Naive thymus-derived CD4-positive, alpha-beta T cell (primary cell): Measurements from ENCODE around the gene LIMS1. TPM values are rescaled to one million over a fixed set of nuclear protein-coding genes. Genes with fewer than 3 reads are reported as not detected.

ENCODE experiments used
- ATAC-seq: fragments of 150-1000 bp; cut with Tn5 transposase; 2 replicates; pipeline ENCODE4 v1.10.0; 2021; ENCODE audit warnings: mild to moderate bottlenecking, moderate library complexity
- CTCF ChIA-PET: fragments of 350-600 bp; sonication (Branson Sonifier 250); formaldehyde crosslinking; loops from one replicate; lab custom pipeline; 2021; ENCODE audit warnings: antibody characterized with exemption; lab: Charles Lee
- POLR2A ChIA-PET: fragments of 350-600 bp; sonication (Branson Sonifier 250); formaldehyde crosslinking; loops from one replicate; lab custom pipeline; 2021; ENCODE audit warnings: antibody characterized with exemption, inconsistent platforms; lab: Charles Lee
- DNase-seq, 9 donors: peaks; one replicate each; pipeline versions ENCODE4 v3.0.0 to v3.0.0-alpha.2; 2020 to 2022; ENCODE audit warnings: mixed read lengths in 1 of 9
- H3K27ac ChIP-seq: one replicate; pipeline ENCODE4 v1.7.0; 2013; ENCODE audit warnings: mild to moderate bottlenecking, low read depth, low read length, moderate library complexity
- H3K27me3 ChIP-seq, 2 donors: one replicate each; pipeline ENCODE4 v1.7.0; 2013; ENCODE audit warnings: low read length in 2 of 2, mild to moderate bottlenecking in 2 of 2, moderate library complexity in 2 of 2; ENCODE audit not compliant: control insufficient read depth in 2 of 2, insufficient read depth in 2 of 2
- H3K36me3 ChIP-seq, 3 experiments: 1 replicate in 2 of 3; 2 replicates in 1 of 3; pipeline ENCODE4 v1.7.0; 2013; ENCODE audit warnings: low read length in 3 of 3, mild to moderate bottlenecking in 3 of 3, moderate library complexity in 1 of 3; ENCODE audit not compliant: insufficient read depth in 3 of 3, control insufficient read depth in 2 of 3
- H3K4me1 ChIP-seq, 2 donors: one replicate each; pipeline ENCODE4 v1.7.0; 2013; ENCODE audit warnings: low read length in 2 of 2, mild to moderate bottlenecking in 2 of 2, moderate library complexity in 1 of 2; ENCODE audit not compliant: control insufficient read depth in 2 of 2, insufficient read depth in 2 of 2
- H3K4me3 ChIP-seq: 2 replicates; pipeline ENCODE4 v1.7.0; 2013; ENCODE audit warnings: mild to moderate bottlenecking, low read length
- H3K9me3 ChIP-seq, 3 experiments: 1 replicate in 2 of 3; 2 replicates in 1 of 3; pipeline ENCODE4 v1.7.0; 2013; ENCODE audit warnings: low read length in 3 of 3; ENCODE audit not compliant: control insufficient read depth in 2 of 3
- H3K27ac Mint-ChIP-seq, 9 donors: one replicate each; pipeline ENCODE4 v1.8.0; 2020 to 2022; ENCODE audit warnings: mixed read lengths in 9 of 9, mild to moderate bottlenecking in 8 of 9, moderate library complexity in 5 of 9, inconsistent platforms in 2 of 9
- H3K27me3 Mint-ChIP-seq, 5 donors: one replicate each; pipeline ENCODE4 v1.8.0; 2021 to 2022; ENCODE audit warnings: mixed read lengths in 5 of 5, mild to moderate bottlenecking in 1 of 5
- H3K36me3 Mint-ChIP-seq, 5 donors: one replicate each; pipeline ENCODE4 v1.8.0; 2020 to 2022; ENCODE audit warnings: mixed read lengths in 5 of 5, mild to moderate bottlenecking in 3 of 5, inconsistent platforms in 1 of 5
- H3K4me1 Mint-ChIP-seq, 7 donors: one replicate each; pipeline ENCODE4 v1.8.0; 2020 to 2022; ENCODE audit warnings: mixed read lengths in 7 of 7, mild to moderate bottlenecking in 3 of 7, inconsistent platforms in 1 of 7
- H3K4me3 Mint-ChIP-seq, 10 donors: one replicate each; pipeline ENCODE4 v1.8.0; 2020 to 2022; ENCODE audit warnings: mild to moderate bottlenecking in 10 of 10, mixed read lengths in 10 of 10, moderate library complexity in 6 of 10, inconsistent platforms in 2 of 10
- H3K9me3 Mint-ChIP-seq, 11 donors: one replicate each; pipeline ENCODE4 v1.8.0; 2020 to 2022; ENCODE audit warnings: mixed read lengths in 11 of 11, mild to moderate bottlenecking in 4 of 11, inconsistent platforms in 1 of 11, moderate library complexity in 1 of 11
- intact Hi-C, 2 donors: fragments of 100-400 bp; cut with micrococcal nuclease; formaldehyde crosslinking; loops; one replicate each; pipeline ENCODE4 v1.15.1; 2023
- polyA plus RNA-seq, 2 donors: library from polyadenylated mRNA; unstranded; fragments of 300-500 nt; fragmentation: Illumina TruSeq; gene quantifications; one replicate each; pipeline ENCODE4 v1.2.3, GENCODE V29; 2021
- total RNA-seq, 6 experiments: library from RNA in 5 of 6; stranded (reverse) in 5 of 6; gene quantifications; 1 replicate in 5 of 6; 2 replicates in 1 of 6; pipeline ENCODE4 v1.2.3 and lab custom pipeline; 2021 to 2026

Gene LIMS1
- total and polyA plus RNA-seq, 7 experiments from 2014 or later = 25.3 to 75.3 (median 53.5) TPM

- ChIA-PET POLR2A (no interaction called here), CTCF (no interaction called here)
- Histone ChIP-seq H3K27me3 (no peaks in the 10 kb centered on the region), H3K4me3 (no peak overlapping the region), H3K36me3 (no peaks in the 10 kb centered on the region), H3K27ac (no peak overlapping the region), H3K4me1 (peaks cover 0 to 3% of the 10 kb centered on the region in 2 donors), H3K9me3 (no peaks in the 10 kb centered on the region)
- DNase-seq = no peak
- Mint-ChIP-seq H3K27ac (no peak overlapping the region), H3K4me1 (peaks cover 0 to 25% (median 8%) of the 10 kb centered on the region in 7 donors), H3K36me3 (no peaks in the 10 kb centered on the region), H3K9me3 (no peaks in the 10 kb centered on the region), H3K27me3 (no peaks in the 10 kb centered on the region), H3K4me3 (no peak overlapping the region)
- intact Hi-C loops = no loop called here
- ATAC-seq = no peak
These were observed 42.8 kb downstream of the LIMS1 start for GRCh38 chr2:108577099-108577498.

DNA sequence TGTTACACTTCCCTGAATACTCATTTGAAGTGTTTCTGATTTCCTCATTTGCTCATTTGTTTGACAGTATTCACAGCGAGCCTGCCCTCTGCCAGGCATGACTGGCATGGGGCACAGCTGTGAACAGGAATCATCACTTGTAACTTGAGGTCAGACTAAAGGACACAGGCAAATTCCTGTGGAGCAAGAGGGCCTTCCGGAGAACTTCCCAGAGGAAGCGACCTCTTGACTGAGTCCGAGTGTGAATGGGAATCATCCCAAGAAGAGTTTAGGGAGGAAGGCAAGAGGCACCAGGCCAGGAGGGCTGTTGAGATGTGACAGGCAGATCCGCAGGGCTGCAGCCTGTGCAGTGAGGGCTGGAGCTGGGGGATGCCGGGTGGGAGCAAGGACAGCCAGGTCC lies 45.4 kb downstream of the LIMS1 start:
- Mint-ChIP-seq H3K4me1 (peaks cover 0 to 25% (median 8%) of the 10 kb centered on the region in 7 donors), H3K36me3 (no peaks in the 10 kb centered on the region), H3K27me3 (no peaks in the 10 kb centered on the region), H3K27ac (no peak overlapping the region), H3K9me3 (no peaks in the 10 kb centered on the region), H3K4me3 (no peak overlapping the region)
- ATAC-seq (no peak), DNase-seq (no peak)
- H3K36me3 ChIP-seq = no peaks in the 10 kb centered on the region
- H3K27me3 ChIP-seq = no peaks in the 10 kb centered on the region
- CTCF ChIA-PET = no interaction called here
- no peak overlapping the region for H3K4me3 ChIP-seq
- intact Hi-C loops = loop anchor here (5.0 to 10.0 kb wide), 3 partner anchors 182 to 395 kb away; no protein-coding TSS in a partner anchor
- H3K4me1 ChIP-seq = peaks cover 0 to 3% of the 10 kb centered on the region in 2 donors
- no peaks in the 10 kb centered on the region for H3K9me3 ChIP-seq
- POLR2A ChIA-PET = no interaction called here
- no peak overlapping the region for H3K27ac ChIP-seq

GRCh38 chr2:108580050-108580449 lies 45.8 kb downstream of the LIMS1 start:
- ATAC-seq = no peak
- peaks cover 0 to 21% (median 7%) of the 10 kb centered on the region in 7 donors for H3K4me1 Mint-ChIP-seq
- H3K9me3 ChIP-seq = no peaks in the 10 kb centered on the region
- no peak for DNase-seq
- no peak overlapping the region for H3K4me3 Mint-ChIP-seq
- H3K27me3 ChIP-seq = no peaks in the 10 kb centered on the region
- no peak overlapping the region for H3K27ac Mint-ChIP-seq
- CTCF ChIA-PET = no interaction called here
- peaks cover 0 to 3% of the 10 kb centered on the region in 2 donors for H3K4me1 ChIP-seq
- no peaks in the 10 kb centered on the region for H3K36me3 ChIP-seq
- POLR2A ChIA-PET = no interaction called here
- intact Hi-C loops = loop anchor here (5.0 to 10.0 kb wide), 3 partner anchors 183 to 395 kb away; no protein-coding TSS in a partner anchor
- no peaks in the 10 kb centered on the region for H3K27me3 Mint-ChIP-seq
- H3K9me3 Mint-ChIP-seq = no peaks in the 10 kb centered on the region
- no peaks in the 10 kb centered on the region for H3K36me3 Mint-ChIP-seq
- H3K4me3 ChIP-seq = no peak overlapping the region
- H3K27ac ChIP-seq = no peak overlapping the region

DNA sequence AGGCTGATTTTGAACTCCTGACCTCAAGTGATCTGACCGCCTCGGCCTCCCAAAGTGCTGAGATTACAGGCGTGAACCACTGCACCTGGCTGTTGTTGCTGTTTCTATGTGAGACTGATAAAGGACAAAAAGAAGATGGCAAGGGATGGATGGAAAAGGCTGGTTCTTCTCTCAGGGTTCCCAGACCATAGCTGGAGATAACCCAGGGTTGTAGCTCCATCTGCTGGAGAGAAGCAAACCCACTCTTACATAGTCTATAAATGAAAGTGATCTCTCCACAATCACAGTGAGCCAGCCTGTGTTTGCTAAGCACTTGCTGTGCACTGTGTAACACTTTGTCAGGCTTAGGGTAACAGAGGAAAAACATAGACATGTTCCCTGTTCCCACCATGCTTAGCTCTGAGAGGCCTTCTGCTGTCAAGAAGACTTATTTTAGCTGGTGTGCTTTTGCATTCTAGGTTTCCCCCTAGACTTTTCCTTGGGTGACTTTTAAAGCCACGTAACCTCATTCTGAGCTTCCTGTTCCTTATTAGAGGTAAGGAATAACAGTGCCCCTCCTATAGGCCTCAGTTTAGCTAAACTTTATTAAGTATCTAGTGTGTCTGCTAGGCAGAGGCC lies 49.7 kb downstream of the LIMS1 start:
- ChIA-PET CTCF (interaction anchor here (0.6 to 1.8 kb wide), 11 partner anchors 8 to 647 kb away, joined by 3 to 7 read pairs (median 4); no protein-coding TSS in a partner anchor), POLR2A (no interaction called here)
- Histone ChIP-seq H3K4me3 (no peak overlapping the region), H3K36me3 (no peaks in the 10 kb centered on the region), H3K27ac (no peak overlapping the region), H3K4me1 (peaks cover 0 to 3% of the 10 kb centered on the region in 2 donors), H3K27me3 (no peaks in the 10 kb centered on the region), H3K9me3 (no peaks in the 10 kb centered on the region)
- Mint-ChIP-seq H3K27ac (no peak overlapping the region), H3K9me3 (no peaks in the 10 kb centered on the region), H3K4me1 (peaks cover 11 to 38% (median 18%) of the 10 kb centered on the region in 7 donors), H3K27me3 (no peaks in the 10 kb centered on the region), H3K4me3 (peak overlapping the region in 1 of 10 donors; percentile 32), H3K36me3 (no peaks in the 10 kb centered on the region)
- intact Hi-C loops = loop anchor here (1.0 to 10.0 kb wide), 8 partner anchors 49 to 647 kb away; partner anchors contain the start of gene LIMS1 (in 1 of the 2)
- peak; percentile 83 for ATAC-seq
- DNase-seq = peak in 8 of 9 donors; percentile 33 to 66 (median 52)

DNA sequence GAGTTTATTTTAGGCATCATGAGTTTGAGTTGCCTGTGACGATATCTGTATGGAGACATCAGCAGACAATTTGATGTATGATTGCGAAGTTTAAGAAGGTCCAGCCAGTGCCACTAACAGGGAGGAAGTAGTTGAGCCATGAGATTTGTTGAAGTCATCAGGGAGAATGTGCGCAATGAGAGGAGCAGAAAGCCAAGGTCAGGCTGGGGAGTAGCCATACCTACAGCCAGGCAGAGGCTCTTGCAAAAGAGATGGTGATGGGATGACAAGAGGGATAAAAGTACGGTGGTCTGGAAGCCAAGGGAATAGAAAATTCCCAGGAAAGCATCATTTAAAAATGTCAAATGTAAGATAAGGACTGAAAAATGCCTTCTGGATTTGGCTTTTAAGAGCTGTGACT lies 51.2 kb downstream of the LIMS1 start:
- no peak overlapping the region for H3K4me3 ChIP-seq
- peaks cover 0 to 3% of the 10 kb centered on the region in 2 donors for H3K4me1 ChIP-seq
- ChIA-PET POLR2A (no interaction called here), CTCF (interaction anchor here (1.2 kb wide), 1 partner anchor 56 kb away, joined by 3 read pairs; no protein-coding TSS in a partner anchor)
- Mint-ChIP-seq H3K9me3 (no peaks in the 10 kb centered on the region), H3K27me3 (no peaks in the 10 kb centered on the region), H3K36me3 (peaks cover 0 to 3% (median 0%) of the 10 kb centered on the region in 5 donors), H3K27ac (peak overlapping the region in 2 of 9 donors; percentile 2 to 11), H3K4me3 (no peak overlapping the region), H3K4me1 (peaks cover 14 to 43% (median 25%) of the 10 kb centered on the region in 7 donors)
- intact Hi-C loops = loop anchor here in 1 of 2 donors (2.0 to 10.0 kb wide), 3 partner anchors 51 to 649 kb away; partner anchors contain the start of gene LIMS1
- no peaks in the 10 kb centered on the region for H3K27me3 ChIP-seq
- no peaks in the 10 kb centered on the region for H3K36me3 ChIP-seq
- no peak for DNase-seq
- H3K9me3 ChIP-seq = no peaks in the 10 kb centered on the region
- H3K27ac ChIP-seq = no peak overlapping the region
- ATAC-seq = peak; percentile 26

DNA sequence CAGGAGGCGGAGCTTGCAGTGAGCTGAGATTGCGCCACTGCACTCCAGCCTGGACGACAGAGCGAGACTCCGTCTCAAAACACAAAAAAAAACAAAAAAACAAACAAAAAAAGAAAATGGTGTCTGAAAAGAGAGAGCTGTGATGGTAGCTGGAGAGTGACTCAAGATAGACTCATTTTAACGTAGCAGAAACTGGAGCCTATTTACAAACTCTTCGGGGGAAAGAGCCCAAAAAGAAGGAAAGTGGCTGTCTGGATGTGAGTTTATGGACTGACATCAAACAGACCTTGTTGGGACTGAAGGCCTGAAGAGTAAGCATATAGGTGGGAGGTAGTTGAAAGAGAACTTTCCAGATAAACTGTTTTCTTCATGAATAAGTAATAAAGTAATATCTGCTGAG lies 51.8 kb downstream of the LIMS1 start:
- intact Hi-C loops = loop anchor here in 1 of 2 donors (10.0 kb wide), 1 partner anchor 401 kb away; no protein-coding TSS in a partner anchor
- Mint-ChIP-seq H3K4me1 (peaks cover 14 to 44% (median 24%) of the 10 kb centered on the region in 7 donors), H3K4me3 (no peak overlapping the region), H3K27me3 (no peaks in the 10 kb centered on the region), H3K27ac (peak overlapping the region in 2 of 9 donors; percentile 25 to 32), H3K9me3 (no peaks in the 10 kb centered on the region), H3K36me3 (peaks cover 0 to 3% (median 0%) of the 10 kb centered on the region in 5 donors)
- DNase-seq = no peak
- POLR2A ChIA-PET = no interaction called here
- Histone ChIP-seq H3K36me3 (no peaks in the 10 kb centered on the region), H3K27me3 (no peaks in the 10 kb centered on the region), H3K9me3 (no peaks in the 10 kb centered on the region), H3K27ac (no peak overlapping the region), H3K4me1 (no peaks in the 10 kb centered on the region), H3K4me3 (no peak overlapping the region)
- ATAC-seq = no peak
- CTCF ChIA-PET = interaction anchor here (0.9 to 1.2 kb wide), 2 partner anchors 50 to 56 kb away, joined by 3 read pairs; no protein-coding TSS in a partner anchor
